Thoracic aorta (tissue), 2 donors: ENCODE data around the gene TENM4. TPM values are rescaled to one million over a fixed set of nuclear protein-coding genes. Genes with fewer than 3 reads are reported as not detected.

Experiments used
- ATAC-seq: fragments of 150-250 bp; one replicate; pipeline ENCODE4 v1.8.0; 2017; ENCODE audit warnings: low read depth; ENCODE audit not compliant: insufficient number of reproducible peaks, low FRiP score
- DNase-seq: peaks from one replicate; pipeline ENCODE4 v3.0.0-alpha.2; 2020; ENCODE audit warnings: low spot score
- H3K27ac ChIP-seq, 2 donors: fragments of 200-600 bp; sonication (generic); 1 replicate in 1 of 2; 2 replicates in 1 of 2; pipeline ENCODE4 v1.5.1; 2016; ENCODE audit warnings: mild to moderate bottlenecking in 2 of 2, moderate library complexity in 2 of 2
- H3K27me3 ChIP-seq: fragments of 200-600 bp; sonication (generic); replicated peaks from 2 replicates; pipeline ENCODE4 v1.6.0; 2016; ENCODE audit warnings: mild to moderate bottlenecking; ENCODE audit not compliant: insufficient read depth
- H3K36me3 ChIP-seq: fragments of 200-600 bp; sonication (generic); one replicate; pipeline ENCODE4 v1.5.1; 2016
- H3K4me1 ChIP-seq, 2 donors: fragments of 200-600 bp; sonication (generic); 1 replicate in 1 of 2; 2 replicates in 1 of 2; pipeline versions ENCODE4 v1.5.1 to v1.6.0; 2016; ENCODE audit warnings: low read depth in 2 of 2, mild to moderate bottlenecking in 1 of 2; ENCODE audit not compliant: control insufficient read depth in 1 of 2
- H3K4me3 ChIP-seq: fragments of 200-600 bp; sonication (generic); 2 replicates; pipeline ENCODE4 v1.5.1; 2016; ENCODE audit warnings: mild to moderate bottlenecking
- H3K9me3 ChIP-seq: fragments of 200-600 bp; sonication (generic); 2 replicates; pipeline ENCODE4 v1.5.1; 2016
- CTCF ChIP-seq: fragments of 200-600 bp; sonication (generic); IDR thresholded peaks from one replicate; pipeline ENCODE4 v1.5.1; 2019; ENCODE audit warnings: antibody characterized with exemption
- total RNA-seq, 2 donors: library from RNA; depleted of rRNA; stranded (reverse); fragments of >200 nt; gene quantifications; one replicate each; pipeline versions ENCODE4 v1.1.0 to v1.2.3, GENCODE V29; 2016

The TENM4 gene
- total RNA-seq, 2 donors from 2014 or later = 6.1 to 13.3 TPM

GRCh38 chr11:79263001-79263400 lies 177.8 kb downstream of the TENM4 start:
- no peak for TF ChIP-seq CTCF
- Histone ChIP-seq H3K9me3 (no peaks in the 10 kb centered on the region), H3K4me3 (no peak overlapping the region), H3K36me3 (no peaks in the 10 kb centered on the region), H3K27ac (no peak overlapping the region), H3K4me1 (no peaks in the 10 kb centered on the region), H3K27me3 (no peaks in the 10 kb centered on the region)
- no peak for ATAC-seq
- DNase-seq = no peak

DNA sequence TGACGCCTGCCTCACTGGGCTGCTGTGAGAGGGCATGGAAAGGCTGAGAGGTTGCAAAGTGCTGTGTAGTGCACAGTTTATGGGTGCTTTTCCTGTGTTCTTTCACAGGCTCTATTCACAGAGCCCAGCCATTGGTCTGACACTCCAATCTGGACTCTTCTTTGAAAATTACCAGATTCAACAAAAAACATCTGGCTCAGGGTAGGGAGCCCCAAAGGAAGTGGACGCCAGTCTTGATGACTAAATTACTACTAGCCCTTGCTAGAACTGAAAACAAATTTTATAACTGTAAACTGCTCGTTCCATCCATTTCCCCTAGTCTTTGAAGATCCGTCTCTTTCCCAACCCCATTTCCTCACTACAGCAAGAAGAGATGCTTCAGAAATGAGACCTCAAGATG lies 178.6 kb downstream of the TENM4 start:
- Histone ChIP-seq H3K4me1 (no peaks in the 10 kb centered on the region), H3K36me3 (no peaks in the 10 kb centered on the region), H3K27me3 (no peaks in the 10 kb centered on the region), H3K9me3 (no peaks in the 10 kb centered on the region), H3K27ac (no peak overlapping the region), H3K4me3 (no peak overlapping the region)
- ATAC-seq (no peak), DNase-seq (no peak)
- TF ChIP-seq CTCF = no peak

DNA sequence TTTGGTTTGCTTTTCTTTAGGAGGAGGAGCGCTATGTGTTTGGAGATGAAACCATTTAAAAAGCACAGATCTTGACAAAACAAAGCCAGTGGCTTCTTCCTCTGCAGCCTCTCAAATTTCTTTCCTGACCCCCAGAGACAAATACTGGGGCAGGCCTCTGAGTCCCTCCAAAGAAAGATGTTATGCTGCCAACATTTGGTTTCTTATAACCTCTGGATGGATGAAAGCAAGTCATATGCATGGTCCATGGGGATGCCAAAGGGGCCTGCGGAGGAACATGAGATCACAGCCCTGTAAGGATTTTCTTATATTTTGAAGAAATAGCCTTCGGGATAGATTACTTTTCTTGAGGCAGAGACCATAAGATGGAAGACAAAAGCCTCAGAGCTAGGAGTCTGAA lies 179.1 kb downstream of the TENM4 start:
- H3K4me1 ChIP-seq = no peaks in the 10 kb centered on the region
- ATAC-seq (no peak), DNase-seq (no peak)
- no peak overlapping the region for H3K27ac ChIP-seq
- H3K4me3 ChIP-seq = no peak overlapping the region
- no peaks in the 10 kb centered on the region for H3K27me3 ChIP-seq
- no peaks in the 10 kb centered on the region for H3K36me3 ChIP-seq
- no peak for TF ChIP-seq CTCF
- no peaks in the 10 kb centered on the region for H3K9me3 ChIP-seq

DNA sequence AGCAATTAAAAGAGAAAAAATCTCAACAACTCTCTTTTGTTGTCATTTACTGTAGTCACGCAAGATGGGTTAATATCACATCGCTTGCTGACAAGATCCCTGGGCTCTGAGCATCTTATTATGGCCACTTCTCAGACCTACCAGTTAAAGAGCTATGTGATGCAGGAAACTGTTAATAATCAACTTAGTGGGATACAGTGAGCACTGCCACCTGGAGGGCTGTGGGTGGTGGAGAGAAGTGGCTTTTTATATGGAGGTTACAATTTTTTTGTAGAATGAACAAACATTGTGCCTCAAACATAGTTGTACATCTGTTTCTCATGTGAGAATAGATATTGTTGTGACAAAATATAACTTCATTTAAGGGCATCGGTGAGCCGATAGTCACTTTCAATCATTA lies 181.0 kb downstream of the TENM4 start:
- H3K27me3 ChIP-seq = no peaks in the 10 kb centered on the region
- DNase-seq = no peak
- no peaks in the 10 kb centered on the region for H3K4me1 ChIP-seq
- H3K27ac ChIP-seq = no peak overlapping the region
- no peak for ATAC-seq
- H3K4me3 ChIP-seq = no peak overlapping the region
- no peak for TF ChIP-seq CTCF
- H3K9me3 ChIP-seq = no peaks in the 10 kb centered on the region
- no peaks in the 10 kb centered on the region for H3K36me3 ChIP-seq

- Histone ChIP-seq H3K27me3 (no peaks in the 10 kb centered on the region), H3K4me3 (no peak overlapping the region), H3K4me1 (no peaks in the 10 kb centered on the region), H3K9me3 (no peaks in the 10 kb centered on the region), H3K36me3 (no peaks in the 10 kb centered on the region), H3K27ac (no peak overlapping the region)
- ATAC-seq (no peak), DNase-seq (no peak)
- TF ChIP-seq CTCF = no peak
Measured at GRCh38 chr11:79258576-79258975, 182.3 kb downstream of the TENM4 start.
